ENCODE results near the gene MT1M.

Gene MT1M

DNA sequence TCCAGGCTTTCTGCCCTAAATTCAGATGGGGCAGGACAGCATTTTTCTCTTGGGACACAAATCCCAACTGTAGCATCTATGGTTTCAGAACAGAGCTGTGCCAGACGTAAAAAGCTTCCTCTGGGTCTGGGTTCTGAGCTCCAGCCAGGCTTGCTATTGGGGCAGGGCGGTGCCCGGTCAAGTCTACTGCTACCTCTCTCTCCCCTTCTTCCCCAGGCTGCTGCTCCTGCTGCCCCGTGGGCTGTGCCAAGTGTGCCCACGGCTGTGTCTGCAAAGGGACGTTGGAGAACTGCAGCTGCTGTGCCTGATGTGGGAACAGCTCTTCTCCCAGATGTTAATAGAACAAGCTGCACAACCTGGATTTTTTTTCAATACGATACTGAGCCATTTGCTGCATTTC lies 1.1 kb downstream of the MT1M start:
- Histone ChIP-seq H4K20me1 (ENCODE audit: insufficient read depth, low read length, poor library complexity, severe bottlenecking) (no peaks in the 10 kb centered on the region), H3K27me3 (ENCODE audit: insufficient read depth, low read length, poor library complexity, severe bottlenecking) (no peaks in the 10 kb centered on the region), H3K9ac (ENCODE audit: low read depth, low read length, poor library complexity, severe bottlenecking) (no peak overlapping the region), H3K9me2 (replicated peaks; ENCODE audit: low read depth, low read length) (no peaks in the 10 kb centered on the region), H3K4me3 (ENCODE audit: low read length, poor library complexity, severe bottlenecking) (no peak overlapping the region), H3K4me1 (ENCODE audit: insufficient read depth, low read length, poor library complexity, severe bottlenecking) (no peaks in the 10 kb centered on the region), H3K4me2 (ENCODE audit: low read depth, low read length, poor library complexity, severe bottlenecking) (no peak overlapping the region), H3F3A (ENCODE audit: low read depth) (no peaks in the 10 kb centered on the region), H3K36me3 (ENCODE audit: insufficient read depth, low read length) (no peaks in the 10 kb centered on the region), H3K9me3 (ENCODE audit: insufficient read depth, low read depth, low read length) (no peaks in the 10 kb centered on the region), H3K79me2 (ENCODE audit: insufficient read depth, low read length) (no peaks in the 10 kb centered on the region), H2AFZ (ENCODE audit: low read length) (no peak overlapping the region)
- TF ChIP-seq, protein P1, sequence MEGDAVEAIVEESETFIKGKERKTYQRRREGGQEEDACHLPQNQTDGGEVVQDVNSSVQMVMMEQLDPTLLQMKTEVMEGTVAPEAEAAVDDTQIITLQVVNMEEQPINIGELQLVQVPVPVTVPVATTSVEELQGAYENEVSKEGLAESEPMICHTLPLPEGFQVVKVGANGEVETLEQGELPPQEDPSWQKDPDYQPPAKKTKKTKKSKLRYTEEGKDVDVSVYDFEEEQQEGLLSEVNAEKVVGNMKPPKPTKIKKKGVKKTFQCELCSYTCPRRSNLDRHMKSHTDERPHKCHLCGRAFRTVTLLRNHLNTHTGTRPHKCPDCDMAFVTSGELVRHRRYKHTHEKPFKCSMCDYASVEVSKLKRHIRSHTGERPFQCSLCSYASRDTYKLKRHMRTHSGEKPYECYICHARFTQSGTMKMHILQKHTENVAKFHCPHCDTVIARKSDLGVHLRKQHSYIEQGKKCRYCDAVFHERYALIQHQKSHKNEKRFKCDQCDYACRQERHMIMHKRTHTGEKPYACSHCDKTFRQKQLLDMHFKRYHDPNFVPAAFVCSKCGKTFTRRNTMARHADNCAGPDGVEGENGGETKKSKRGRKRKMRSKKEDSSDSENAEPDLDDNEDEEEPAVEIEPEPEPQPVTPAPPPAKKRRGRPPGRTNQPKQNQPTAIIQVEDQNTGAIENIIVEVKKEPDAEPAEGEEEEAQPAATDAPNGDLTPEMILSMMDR (conservative IDR thresholded peaks at IDR 0.05; ENCODE audit: low read length), result no peak
- TF ChIP-seq EZH2phosphoT487 (IDR thresholded peaks at IDR 0.05; ENCODE audit: borderline replicate concordance), result no peak

DNA sequence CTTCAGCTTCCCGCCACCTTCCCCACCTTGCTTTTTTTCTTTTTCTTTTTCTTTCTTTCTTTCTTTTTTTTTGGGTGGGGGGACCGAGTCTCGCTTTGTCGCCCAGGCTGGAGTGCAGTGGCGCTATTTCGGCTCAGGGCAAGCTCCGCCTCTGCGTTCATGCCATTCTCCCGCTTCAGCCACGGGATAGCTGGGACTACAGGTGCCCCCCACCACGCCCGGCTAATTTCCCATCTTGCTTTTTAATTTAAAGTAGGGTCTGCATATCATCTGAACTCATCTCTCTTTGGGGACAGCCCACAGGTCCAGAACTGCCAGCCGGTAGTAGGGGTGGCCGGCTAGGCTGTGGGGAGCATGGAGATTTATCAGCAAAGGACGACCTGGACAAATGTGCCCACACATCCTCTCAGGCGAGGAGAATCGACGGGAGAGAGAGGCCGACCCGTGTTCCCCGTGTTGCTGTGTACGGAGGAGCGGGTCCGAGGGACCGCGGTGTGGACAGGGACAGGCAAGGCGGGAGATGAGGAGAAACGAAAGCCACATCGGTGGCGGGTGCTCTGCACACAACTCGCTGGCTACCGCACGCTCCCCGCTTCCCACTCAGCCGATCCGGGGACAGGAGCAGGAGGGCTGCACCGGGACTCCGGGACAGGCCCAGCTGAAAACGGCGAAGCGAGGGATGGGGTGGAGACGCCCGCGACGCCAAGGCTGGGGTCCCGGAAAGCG lies 2.4 kb downstream of the MT1M start:
- Histone ChIP-seq H2AFZ (ENCODE audit: low read length) (no peak overlapping the region), H3K4me3 (ENCODE audit: low read length, poor library complexity, severe bottlenecking) (no peak overlapping the region), H3K4me2 (ENCODE audit: low read depth, low read length, poor library complexity, severe bottlenecking) (no peak overlapping the region), H4K20me1 (ENCODE audit: insufficient read depth, low read length, poor library complexity, severe bottlenecking) (no peaks in the 10 kb centered on the region), H3K27me3 (ENCODE audit: insufficient read depth, low read length, poor library complexity, severe bottlenecking) (no peaks in the 10 kb centered on the region), H3K4me1 (ENCODE audit: insufficient read depth, low read length, poor library complexity, severe bottlenecking) (no peaks in the 10 kb centered on the region), H3F3A (ENCODE audit: low read depth) (no peaks in the 10 kb centered on the region), H3K79me2 (ENCODE audit: insufficient read depth, low read length) (no peaks in the 10 kb centered on the region), H3K9me3 (ENCODE audit: insufficient read depth, low read depth, low read length) (no peaks in the 10 kb centered on the region), H3K36me3 (ENCODE audit: insufficient read depth, low read length) (no peaks in the 10 kb centered on the region), H3K9me2 (replicated peaks; ENCODE audit: low read depth, low read length) (no peaks in the 10 kb centered on the region), H3K9ac (ENCODE audit: low read depth, low read length, poor library complexity, severe bottlenecking) (no peak overlapping the region)
- TF ChIP-seq EZH2phosphoT487 (IDR thresholded peaks at IDR 0.05; ENCODE audit: borderline replicate concordance), result no peak

DNA sequence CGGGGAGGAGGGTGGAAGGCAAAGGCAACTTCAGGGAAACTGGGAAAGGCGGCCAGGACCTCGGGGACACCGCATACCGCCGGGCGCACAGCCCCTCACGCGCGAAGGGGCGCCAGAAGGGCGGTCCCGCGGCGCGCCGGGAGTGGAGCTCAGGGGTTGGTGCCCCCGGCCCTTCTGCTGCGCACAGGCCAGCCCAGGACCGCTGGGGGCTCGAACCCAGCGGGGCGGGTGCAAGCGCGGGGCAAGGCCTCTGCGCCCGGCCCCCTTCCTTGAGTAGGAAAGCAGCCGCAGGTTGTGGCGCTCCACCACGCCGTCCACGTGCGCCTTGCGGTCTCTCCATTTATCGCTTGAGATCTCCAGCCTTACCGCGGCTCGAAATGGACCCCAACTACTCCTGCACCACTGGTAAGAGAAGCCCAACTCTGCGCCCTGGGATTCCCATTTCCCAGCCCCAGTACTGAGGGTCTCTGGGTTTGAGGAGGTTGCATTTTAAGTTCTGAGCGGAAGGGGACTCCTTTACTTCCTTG lies 3.0 kb downstream of the MT1M start:
- Histone ChIP-seq H3K79me2 (ENCODE audit: insufficient read depth, low read length) (no peaks in the 10 kb centered on the region), H3K27me3 (ENCODE audit: insufficient read depth, low read length, poor library complexity, severe bottlenecking) (no peaks in the 10 kb centered on the region), H3K9me3 (ENCODE audit: insufficient read depth, low read depth, low read length) (no peaks in the 10 kb centered on the region), H2AFZ (ENCODE audit: low read length) (no peak overlapping the region), H3K36me3 (ENCODE audit: insufficient read depth, low read length) (no peaks in the 10 kb centered on the region), H3K9ac (ENCODE audit: low read depth, low read length, poor library complexity, severe bottlenecking) (no peak overlapping the region), H4K20me1 (ENCODE audit: insufficient read depth, low read length, poor library complexity, severe bottlenecking) (no peaks in the 10 kb centered on the region), H3F3A (ENCODE audit: low read depth) (no peaks in the 10 kb centered on the region), H3K4me1 (ENCODE audit: insufficient read depth, low read length, poor library complexity, severe bottlenecking) (no peaks in the 10 kb centered on the region), H3K4me2 (ENCODE audit: low read depth, low read length, poor library complexity, severe bottlenecking) (no peak overlapping the region), H3K4me3 (ENCODE audit: low read length, poor library complexity, severe bottlenecking) (no peak overlapping the region), H3K9me2 (replicated peaks; ENCODE audit: low read depth, low read length) (no peaks in the 10 kb centered on the region)
- TF ChIP-seq, protein P1 (conservative IDR thresholded peaks at IDR 0.05; ENCODE audit: low read length), result no peak
- no peak for TF ChIP-seq EZH2phosphoT487 (IDR thresholded peaks at IDR 0.05; ENCODE audit: borderline replicate concordance)

Measured in Loucy (cell line).